Natural killer cell (primary cell): Measurements from ENCODE around the gene CADM2. TPM values are rescaled to one million over a fixed set of nuclear protein-coding genes. Genes with fewer than 3 reads are reported as not detected.

Experiments
- ATAC-seq, 3 donors: fragments of 150-1000 bp in 2 of 3; fragments of 200-7000 bp in 1 of 3; cut with Tn5 transposase; 1 replicate in 1 of 3; 2 replicates in 2 of 3; pipeline ENCODE4 v1.10.0; 2021; ENCODE audit warnings: mild to moderate bottlenecking in 2 of 3, moderate library complexity in 2 of 3
- DNase-seq, 2 donors: peaks; one replicate each; pipeline versions ENCODE4 v3.0.0 to v3.0.0-alpha.2; 2013 to 2021; ENCODE audit warnings: mixed read lengths in 1 of 2
- H3K27ac ChIP-seq: one replicate; pipeline ENCODE4 v1.5.1; 2013; ENCODE audit warnings: mild to moderate bottlenecking, low read length
- H3K27me3 ChIP-seq: one replicate; pipeline ENCODE4 v1.6.1; 2013; ENCODE audit warnings: low read length; ENCODE audit not compliant: control insufficient read depth, insufficient read depth
- H3K36me3 ChIP-seq: one replicate; pipeline ENCODE4 v1.6.1; 2013; ENCODE audit warnings: low read length; ENCODE audit not compliant: control insufficient read depth, insufficient read depth
- H3K4me1 ChIP-seq: one replicate; pipeline ENCODE4 v1.6.1; 2013; ENCODE audit warnings: low read length; ENCODE audit not compliant: control insufficient read depth, insufficient read depth
- H3K4me3 ChIP-seq: one replicate; pipeline ENCODE4 v1.5.1; 2013; ENCODE audit warnings: low read length
- H3K9me3 ChIP-seq: one replicate; pipeline ENCODE4 v1.6.1; 2013; ENCODE audit warnings: low read length; ENCODE audit not compliant: control insufficient read depth, insufficient read depth
- H3K27ac Mint-ChIP-seq, 2 donors: one replicate each; pipeline ENCODE4 v1.8.0; 2022; ENCODE audit warnings: mild to moderate bottlenecking in 2 of 2, mixed read lengths in 2 of 2, moderate library complexity in 1 of 2
- H3K27me3 Mint-ChIP-seq, 2 donors: one replicate each; pipeline ENCODE4 v1.8.0; 2022; ENCODE audit warnings: low read depth in 2 of 2, mixed read lengths in 2 of 2
- H3K36me3 Mint-ChIP-seq: one replicate; pipeline ENCODE4 v1.8.0; 2022; ENCODE audit warnings: mixed read lengths
- H3K4me1 Mint-ChIP-seq, 2 donors: one replicate each; pipeline ENCODE4 v1.8.0; 2022; ENCODE audit warnings: mixed read lengths in 2 of 2
- H3K4me3 Mint-ChIP-seq: one replicate; pipeline ENCODE4 v1.8.0; 2022; ENCODE audit warnings: mild to moderate bottlenecking, moderate library complexity, mixed read lengths
- H3K9me3 Mint-ChIP-seq, 2 donors: one replicate each; pipeline ENCODE4 v1.8.0; 2022; ENCODE audit warnings: mixed read lengths in 2 of 2
- CTCF ChIP-seq: fragments of 200-600 bp; IDR thresholded peaks from one replicate; pipeline ENCODE4 v1.8.0; 2022; ENCODE audit warnings: antibody characterized with exemption
- WGBS: methylation state at CpG from one replicate; pipeline ENCODE4 v1.1.7; 2013; ENCODE audit warnings: missing lambda C conversion rate; ENCODE audit not compliant: insufficient coverage; 5-methylcytosine and 5-hydroxymethylcytosine counted together
- intact Hi-C: fragments of 100-400 bp; cut with micrococcal nuclease; formaldehyde crosslinking; loops from one replicate; pipeline ENCODE4 v1.14.2; 2022
- total RNA-seq, 4 donors: library from RNA; stranded (reverse); fragments of 120-200 nt in 1 of 4; gene quantifications; one replicate each; pipeline versions ENCODE4 v1.2.3 to v1.2.4, GENCODE V29; 2013 to 2022

The CADM2 gene
- total RNA-seq, 3 donors from 2014 or later (not counting 1 experiment from before 2014, with no cell fraction given), result 0.07 TPM; not detected in 2

- no peaks in the 10 kb centered on the region for H3K36me3 Mint-ChIP-seq
- H3K36me3 ChIP-seq, result no peaks in the 10 kb centered on the region
- no peaks in the 10 kb centered on the region for H3K4me1 Mint-ChIP-seq
- H3K4me1 ChIP-seq, result no peaks in the 10 kb centered on the region
- 100% methylated on average over 1 of the region's 4 CpGs for WGBS
- no peak overlapping the region for H3K27ac ChIP-seq
- no peaks in the 10 kb centered on the region for H3K9me3 ChIP-seq
- H3K4me3 Mint-ChIP-seq, result no peak overlapping the region
- H3K4me3 ChIP-seq, result no peak overlapping the region
- ATAC-seq (no peak), DNase-seq (no peak)
- no peaks in the 10 kb centered on the region for H3K27me3 Mint-ChIP-seq
- intact Hi-C loops, result no loop called here
- no peaks in the 10 kb centered on the region for H3K27me3 ChIP-seq
- H3K27ac Mint-ChIP-seq, result no peak overlapping the region
- peaks cover 4 to 10% of the 10 kb centered on the region in 2 donors for H3K9me3 Mint-ChIP-seq
- no peak for TF ChIP-seq CTCF
Measured at GRCh38 chr3:84993956-84994355, 35.2 kb downstream of the CADM2 start.

GRCh38 chr3:84998545-84998944 lies 39.8 kb downstream of the CADM2 start:
- no peak for ATAC-seq
- H3K4me3 Mint-ChIP-seq, result no peak overlapping the region
- no peaks in the 10 kb centered on the region for H3K4me1 Mint-ChIP-seq
- no peaks in the 10 kb centered on the region for H3K9me3 ChIP-seq
- peaks cover 4 to 11% of the 10 kb centered on the region in 2 donors for H3K9me3 Mint-ChIP-seq
- H3K4me1 ChIP-seq, result no peaks in the 10 kb centered on the region
- H3K4me3 ChIP-seq, result no peak overlapping the region
- no peak for TF ChIP-seq CTCF
- H3K27me3 Mint-ChIP-seq, result no peaks in the 10 kb centered on the region
- no peaks in the 10 kb centered on the region for H3K27me3 ChIP-seq
- no peaks in the 10 kb centered on the region for H3K36me3 ChIP-seq
- H3K27ac Mint-ChIP-seq, result no peak overlapping the region
- intact Hi-C loops, result no loop called here
- H3K36me3 Mint-ChIP-seq, result no peaks in the 10 kb centered on the region
- no peak for DNase-seq
- H3K27ac ChIP-seq, result no peak overlapping the region
- 68% methylated on average over 2 of the region's 3 CpGs for WGBS

GRCh38 chr3:85003479-85003878 lies 44.7 kb downstream of the CADM2 start:
- Histone ChIP-seq H3K36me3 (no peaks in the 10 kb centered on the region), H3K27ac (no peak overlapping the region), H3K9me3 (no peaks in the 10 kb centered on the region), H3K4me1 (no peaks in the 10 kb centered on the region), H3K27me3 (no peaks in the 10 kb centered on the region), H3K4me3 (no peak overlapping the region)
- Mint-ChIP-seq H3K4me3 (no peak overlapping the region), H3K27me3 (no peaks in the 10 kb centered on the region), H3K36me3 (no peaks in the 10 kb centered on the region), H3K4me1 (no peaks in the 10 kb centered on the region), H3K9me3 (peaks cover 4 to 15% of the 10 kb centered on the region in 2 donors), H3K27ac (no peak overlapping the region)
- no peak for TF ChIP-seq CTCF
- intact Hi-C loops, result no loop called here
- ATAC-seq (no peak), DNase-seq (no peak)

GRCh38 chr3:85004147-85004546 lies 45.4 kb downstream of the CADM2 start:
- Mint-ChIP-seq H3K27ac (no peak overlapping the region), H3K27me3 (no peaks in the 10 kb centered on the region), H3K4me1 (no peaks in the 10 kb centered on the region), H3K9me3 (peaks cover 7 to 15% of the 10 kb centered on the region in 2 donors), H3K36me3 (no peaks in the 10 kb centered on the region), H3K4me3 (no peak overlapping the region)
- Histone ChIP-seq H3K27ac (no peak overlapping the region), H3K27me3 (no peaks in the 10 kb centered on the region), H3K9me3 (no peaks in the 10 kb centered on the region), H3K36me3 (no peaks in the 10 kb centered on the region), H3K4me1 (no peaks in the 10 kb centered on the region), H3K4me3 (no peak overlapping the region)
- no peak for DNase-seq
- intact Hi-C loops, result no loop called here
- no peak for ATAC-seq
- no peak for TF ChIP-seq CTCF
- WGBS, result 70% methylated on average over 2 of the region's 3 CpGs
